Osteocyte (in vitro differentiated cells): Measurements from ENCODE around the gene CHRNE. TPM values are rescaled to one million over a fixed set of nuclear protein-coding genes. Genes with fewer than 3 reads are reported as not detected.

Experiments
- DNase-seq: peaks from one replicate; pipeline ENCODE4 v3.0.0; 2021; ENCODE audit warnings: mixed read lengths; ENCODE audit not compliant: unreplicated experiment; ENCODE audit errors: extremely low spot score
- H3K27ac Mint-ChIP-seq: one replicate; pipeline ENCODE4 v1.8.0; 2021; ENCODE audit warnings: mild to moderate bottlenecking, mixed read lengths; ENCODE audit not compliant: unreplicated experiment
- H3K27me3 Mint-ChIP-seq: one replicate; pipeline ENCODE4 v1.8.0; 2021; ENCODE audit warnings: mixed read lengths; ENCODE audit not compliant: unreplicated experiment
- H3K36me3 Mint-ChIP-seq: one replicate; pipeline ENCODE4 v1.8.0; 2021; ENCODE audit warnings: mixed read lengths; ENCODE audit not compliant: unreplicated experiment
- H3K4me1 Mint-ChIP-seq: one replicate; pipeline ENCODE4 v1.8.0; 2021; ENCODE audit warnings: mixed read lengths; ENCODE audit not compliant: unreplicated experiment
- H3K4me3 Mint-ChIP-seq: one replicate; pipeline ENCODE4 v1.8.0; 2021; ENCODE audit warnings: mild to moderate bottlenecking, moderate library complexity, mixed read lengths; ENCODE audit not compliant: unreplicated experiment
- H3K9me3 Mint-ChIP-seq: one replicate; pipeline ENCODE4 v1.8.0; 2021; ENCODE audit warnings: mixed read lengths; ENCODE audit not compliant: unreplicated experiment
- total RNA-seq: library from RNA; stranded (reverse); gene quantifications from 2 replicates; pipeline ENCODE4 v1.2.1, GENCODE V29; 2021
- TF ChIP-seq, protein P1 (sequence below): fragments of 200-600 bp; sonication (generic); IDR thresholded peaks from 2 replicates; pipeline ENCODE4 v1.5.0; 2021; ENCODE audit warnings: antibody characterized with exemption, mild to moderate bottlenecking, moderate library complexity

CHRNE gene
- total RNA-seq, 1 donor from 2014 or later = 0.27 TPM

DNA sequence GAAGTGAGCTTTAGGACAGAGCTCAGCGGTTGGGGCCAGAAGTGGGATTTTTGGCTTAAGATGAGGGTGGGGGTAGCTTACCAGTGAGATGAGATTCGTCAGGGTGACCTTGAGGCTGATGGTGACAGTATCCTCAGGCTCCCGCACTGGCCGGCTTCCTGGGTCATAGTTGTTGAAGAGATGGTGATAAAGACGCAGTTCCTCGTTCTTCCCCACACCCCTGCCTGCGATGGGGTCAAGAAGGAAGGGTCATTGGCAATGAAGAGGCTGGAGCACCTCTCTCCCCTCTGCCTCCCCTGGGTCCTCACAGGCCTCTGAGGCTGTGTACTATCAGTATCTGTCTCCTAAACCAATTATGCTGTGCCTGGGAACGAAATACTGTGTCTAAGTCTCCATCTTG lies 358 bp downstream of the CHRNE start:
- H3K27ac Mint-ChIP-seq = no peak overlapping the region
- no peaks in the 10 kb centered on the region for H3K36me3 Mint-ChIP-seq
- peaks cover 2% of the 10 kb centered on the region for H3K4me1 Mint-ChIP-seq
- TF ChIP-seq, protein P1, sequence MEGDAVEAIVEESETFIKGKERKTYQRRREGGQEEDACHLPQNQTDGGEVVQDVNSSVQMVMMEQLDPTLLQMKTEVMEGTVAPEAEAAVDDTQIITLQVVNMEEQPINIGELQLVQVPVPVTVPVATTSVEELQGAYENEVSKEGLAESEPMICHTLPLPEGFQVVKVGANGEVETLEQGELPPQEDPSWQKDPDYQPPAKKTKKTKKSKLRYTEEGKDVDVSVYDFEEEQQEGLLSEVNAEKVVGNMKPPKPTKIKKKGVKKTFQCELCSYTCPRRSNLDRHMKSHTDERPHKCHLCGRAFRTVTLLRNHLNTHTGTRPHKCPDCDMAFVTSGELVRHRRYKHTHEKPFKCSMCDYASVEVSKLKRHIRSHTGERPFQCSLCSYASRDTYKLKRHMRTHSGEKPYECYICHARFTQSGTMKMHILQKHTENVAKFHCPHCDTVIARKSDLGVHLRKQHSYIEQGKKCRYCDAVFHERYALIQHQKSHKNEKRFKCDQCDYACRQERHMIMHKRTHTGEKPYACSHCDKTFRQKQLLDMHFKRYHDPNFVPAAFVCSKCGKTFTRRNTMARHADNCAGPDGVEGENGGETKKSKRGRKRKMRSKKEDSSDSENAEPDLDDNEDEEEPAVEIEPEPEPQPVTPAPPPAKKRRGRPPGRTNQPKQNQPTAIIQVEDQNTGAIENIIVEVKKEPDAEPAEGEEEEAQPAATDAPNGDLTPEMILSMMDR = no peak
- DNase-seq = no peak
- H3K4me3 Mint-ChIP-seq = no peak overlapping the region
- no peaks in the 10 kb centered on the region for H3K27me3 Mint-ChIP-seq
- no peaks in the 10 kb centered on the region for H3K9me3 Mint-ChIP-seq

DNA sequence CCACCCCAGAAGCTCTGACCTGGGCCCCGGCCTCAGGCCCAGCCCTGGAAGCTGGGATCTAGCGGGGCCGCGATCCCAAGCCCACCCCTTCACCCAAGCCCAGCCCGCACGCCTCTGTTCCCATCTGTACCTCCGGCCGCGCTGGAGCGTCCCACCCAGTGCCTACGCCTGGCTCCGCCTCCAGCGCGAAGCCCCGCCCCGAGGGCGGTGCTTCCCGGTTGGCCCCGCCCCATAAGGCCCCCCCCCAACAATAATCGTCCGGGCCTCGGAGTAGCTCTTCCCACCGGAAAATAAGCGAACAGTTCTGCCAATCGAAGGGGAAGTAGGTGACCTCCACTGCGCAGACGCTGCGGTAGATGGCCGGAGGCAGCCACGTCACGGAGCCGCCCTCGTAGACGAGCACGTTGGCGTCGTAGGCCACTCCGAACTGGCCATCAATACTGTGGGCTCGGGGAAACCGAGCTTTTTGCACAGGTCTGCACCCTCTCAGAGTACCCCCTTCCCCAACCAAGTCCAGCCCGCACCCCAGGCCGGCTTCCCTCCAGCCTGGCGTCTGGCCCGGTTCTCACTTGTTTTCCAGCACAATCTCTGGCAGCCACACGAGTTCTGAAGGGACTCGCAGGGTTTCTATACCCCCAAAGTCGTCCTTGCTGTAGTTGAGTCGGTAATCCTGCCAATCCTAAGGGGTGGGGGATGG lies 1.1 kb downstream of the CHRNE start:
- Mint-ChIP-seq H3K4me3 (no peak overlapping the region), H3K4me1 (peaks cover 2% of the 10 kb centered on the region), H3K36me3 (peaks cover 2% of the 10 kb centered on the region), H3K9me3 (no peaks in the 10 kb centered on the region), H3K27ac (no peak overlapping the region), H3K27me3 (no peaks in the 10 kb centered on the region)
- TF ChIP-seq, protein P1 = no peak
- no peak for DNase-seq

DNA sequence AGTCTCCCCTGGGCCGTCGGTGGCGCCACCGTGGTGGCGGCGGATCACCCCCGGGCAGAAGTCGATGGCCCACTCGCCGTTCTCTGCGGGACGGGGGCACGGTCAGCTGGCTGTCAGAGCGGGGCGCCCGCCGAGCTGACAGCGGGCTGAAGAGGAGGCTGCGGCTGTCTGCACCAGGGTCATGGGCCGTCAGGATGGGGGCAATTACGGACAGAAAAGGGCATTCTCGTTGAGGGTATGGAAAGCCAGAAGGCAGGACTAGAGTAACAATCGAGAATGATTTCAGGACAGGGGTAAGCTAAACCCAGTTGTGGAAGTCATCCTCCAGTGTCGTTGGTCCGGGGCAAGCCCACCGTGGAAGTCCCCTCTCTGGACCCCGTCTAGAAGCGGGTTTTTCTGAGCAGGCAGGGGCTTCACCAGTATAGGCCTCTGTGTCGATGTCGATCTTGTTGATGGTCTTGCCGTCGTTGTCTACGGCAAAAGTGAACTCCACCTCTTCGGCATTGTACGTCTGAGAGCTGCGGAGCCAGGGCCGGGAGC lies 1.7 kb downstream of the CHRNE start:
- Mint-ChIP-seq H3K9me3 (no peaks in the 10 kb centered on the region), H3K36me3 (peaks cover 3% of the 10 kb centered on the region), H3K4me3 (no peak overlapping the region), H3K4me1 (peaks cover 2% of the 10 kb centered on the region), H3K27ac (no peak overlapping the region), H3K27me3 (no peaks in the 10 kb centered on the region)
- TF ChIP-seq, protein P1 = no peak
- DNase-seq = no peak

DNA sequence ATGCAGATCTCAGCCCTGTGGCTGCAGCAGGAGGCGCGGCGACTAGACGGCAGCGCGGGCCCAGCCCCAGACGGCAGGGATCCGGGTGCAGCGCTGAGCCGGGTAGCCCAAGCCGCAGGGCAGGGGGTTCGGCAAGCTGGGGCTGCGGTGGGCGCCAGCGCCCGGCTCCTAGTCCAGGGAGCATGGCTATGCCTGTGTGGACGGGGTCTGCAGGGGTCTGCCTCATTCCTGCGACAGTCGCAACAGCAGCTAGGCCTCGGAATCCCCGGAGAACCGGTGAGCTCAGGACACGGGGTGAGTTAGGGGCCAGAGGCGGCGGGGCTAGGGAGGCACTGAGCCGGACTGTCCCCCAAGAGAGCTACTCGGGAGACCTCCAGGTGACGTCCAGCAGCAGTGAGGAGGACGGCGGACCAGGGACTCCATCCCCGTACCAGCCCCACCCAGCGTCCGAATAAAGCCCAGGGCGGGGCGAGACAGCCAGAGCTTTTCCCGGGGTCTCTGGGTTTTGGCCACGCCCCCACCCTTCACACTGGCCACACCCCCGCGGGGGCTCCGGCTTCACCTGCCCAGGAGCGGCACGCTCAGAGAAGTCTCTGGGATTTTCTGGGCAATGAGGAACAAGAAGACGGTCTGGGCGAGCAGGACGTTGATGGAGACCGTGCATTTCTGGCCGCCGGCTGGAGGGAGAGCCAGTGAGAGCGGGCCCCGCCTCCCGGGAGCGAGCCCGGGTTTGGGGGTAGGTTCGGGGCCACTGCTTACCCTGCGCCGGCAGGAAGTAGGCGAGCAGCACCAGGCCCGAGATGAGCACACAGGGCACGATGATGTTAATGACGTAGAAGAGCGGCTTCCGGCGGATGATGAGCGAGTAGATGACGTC lies 2.4 kb downstream of the CHRNE start:
- DNase-seq = no peak
- TF ChIP-seq, protein P1 = no peak
- no peaks in the 10 kb centered on the region for H3K9me3 Mint-ChIP-seq
- H3K27ac Mint-ChIP-seq = no peak overlapping the region
- no peak overlapping the region for H3K4me3 Mint-ChIP-seq
- peaks cover 2% of the 10 kb centered on the region for H3K4me1 Mint-ChIP-seq
- peaks cover 7% of the 10 kb centered on the region for H3K36me3 Mint-ChIP-seq
- no peaks in the 10 kb centered on the region for H3K27me3 Mint-ChIP-seq
